ENCODE measurements around the gene HDAC9. TPM values are rescaled to one million over a fixed set of nuclear protein-coding genes. Genes with fewer than 3 reads are reported as not detected.

Gene HDAC9
- polyA plus RNA-seq, 4 donors: 8.4 to 15.8 (median 10.7) TPM

DNA sequence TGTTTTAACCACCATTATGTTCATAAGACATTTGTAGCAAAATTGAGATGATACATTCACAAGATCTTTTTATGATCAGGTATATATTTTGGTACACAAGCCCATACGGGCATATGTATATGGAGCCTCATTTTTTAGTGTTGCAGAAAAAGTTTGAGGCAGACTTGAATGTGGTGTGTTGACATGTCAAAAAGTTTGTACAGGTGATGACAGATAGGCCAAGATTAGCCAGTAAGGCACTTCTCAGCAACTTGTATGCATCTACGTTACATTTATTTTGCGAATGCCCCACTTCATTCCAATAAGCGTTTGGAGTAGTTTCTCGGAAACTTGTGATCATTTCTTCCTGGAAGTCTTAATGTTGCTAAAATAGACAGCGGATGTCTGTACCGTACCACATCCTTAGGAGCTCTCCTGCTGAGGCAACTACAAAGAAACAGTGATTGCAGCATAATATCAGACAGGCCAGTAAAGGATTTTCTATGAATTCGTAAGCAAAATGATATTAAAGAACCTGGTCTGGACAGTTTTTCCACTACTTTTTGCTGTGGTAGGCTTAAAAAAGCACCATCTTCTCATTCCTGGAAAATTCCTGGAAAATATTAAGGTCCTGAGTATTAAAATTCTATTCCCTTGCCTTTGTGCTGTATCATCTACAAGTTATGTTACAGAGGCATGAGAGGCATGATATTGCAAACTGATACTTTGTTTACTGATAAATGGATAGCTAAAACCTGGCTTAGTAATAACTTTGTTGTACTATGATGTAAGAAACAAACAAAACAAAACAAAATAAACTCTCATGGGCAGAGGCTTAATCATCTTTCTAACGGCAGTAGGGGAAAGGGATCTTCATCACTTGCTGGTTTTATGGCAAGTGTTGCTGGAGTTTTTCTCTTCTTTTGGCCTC lies 153.6 kb downstream of the HDAC9 start:
- no peak for DNase-seq (ENCODE audit: low read depth in 4 of 4, low spot score in 3 of 4)

DNA sequence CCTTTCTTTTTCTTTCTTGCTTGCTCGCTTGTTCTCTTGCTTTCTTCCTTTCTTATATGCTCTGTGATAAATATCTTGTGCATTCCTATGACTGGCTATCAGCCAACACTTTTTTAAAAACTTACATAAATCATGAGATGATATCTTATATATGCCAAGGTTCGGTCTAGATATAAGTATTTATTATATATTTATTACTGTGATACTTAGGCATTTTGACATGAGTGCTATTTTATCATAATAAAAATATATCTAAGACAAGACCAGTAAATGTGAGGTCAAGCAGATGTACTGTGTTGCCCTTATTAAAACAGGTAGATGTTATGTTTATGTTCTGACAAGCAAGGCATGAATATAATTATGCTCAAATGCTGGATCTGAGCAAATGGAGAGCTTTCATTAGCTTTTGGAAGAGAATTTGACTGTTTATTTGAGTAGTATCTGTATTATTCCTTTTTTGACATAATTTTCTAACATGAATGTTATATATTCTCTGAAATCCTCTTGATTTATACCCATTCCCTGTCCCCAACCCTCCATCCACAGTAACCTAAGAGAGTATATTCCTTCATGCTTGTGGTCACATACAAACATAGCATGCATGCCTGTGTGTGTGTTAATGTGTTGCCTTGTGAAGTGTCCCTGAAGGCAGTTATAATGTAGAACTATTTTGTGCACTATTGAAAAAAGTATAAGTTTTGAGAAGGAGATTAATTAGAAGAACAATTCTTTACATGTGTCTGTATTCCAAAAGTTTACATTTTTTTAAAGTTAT lies 158.0 kb downstream of the HDAC9 start:
- DNase-seq (ENCODE audit: low read depth in 4 of 4, low spot score in 3 of 4): no peak

- DNase-seq (ENCODE audit: low read depth in 4 of 4, low spot score in 3 of 4): no peak
Observed at GRCh38 chr7:18654709-18655108, 159.2 kb downstream of the HDAC9 start.

DNA sequence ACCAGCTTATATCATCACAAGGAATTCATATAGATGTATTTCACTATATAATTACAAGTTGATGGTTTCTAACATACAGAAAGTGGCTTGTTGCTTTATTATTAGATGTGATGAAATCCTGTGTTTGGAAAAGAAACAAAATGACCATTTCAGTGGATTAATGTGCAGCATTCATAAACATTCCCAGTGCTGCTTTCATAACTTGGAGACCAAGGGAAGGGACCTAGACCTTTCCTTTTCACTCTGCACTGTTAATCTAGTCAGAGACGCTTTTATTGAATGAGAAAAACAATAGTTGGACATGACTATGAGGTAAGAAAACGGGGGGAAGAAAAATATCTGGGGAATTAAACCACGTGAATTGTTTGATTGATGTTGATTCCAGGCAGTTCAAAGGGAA lies 160.0 kb downstream of the HDAC9 start:
- peak in 1 of 4 donors; percentile 4 for DNase-seq (ENCODE audit: low read depth in 4 of 4, low spot score in 3 of 4)

DNA sequence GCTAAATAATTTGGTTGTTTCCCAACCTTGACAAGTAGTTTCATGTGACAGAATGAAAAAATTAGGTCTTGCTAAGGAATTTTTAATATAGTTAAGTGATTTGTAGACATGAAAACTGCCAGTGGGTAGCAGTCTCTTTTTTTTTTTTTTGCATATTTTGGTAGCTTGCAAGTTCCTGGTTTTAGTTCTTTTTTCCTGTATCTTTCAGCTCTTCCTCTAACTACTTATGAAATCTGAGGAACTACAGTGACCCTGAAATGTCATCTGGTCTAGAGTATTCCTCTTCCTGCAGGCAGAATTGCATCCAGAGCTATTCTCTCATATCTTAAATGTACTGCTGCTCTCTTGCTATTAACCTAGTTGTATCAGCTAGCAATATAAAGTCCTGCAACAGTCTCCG lies 160.4 kb downstream of the HDAC9 start:
- no peak for DNase-seq (ENCODE audit: low read depth in 4 of 4, low spot score in 3 of 4)

- DNase-seq (ENCODE audit: low read depth in 4 of 4, low spot score in 3 of 4): no peak
Observed at GRCh38 chr7:18656362-18656761, 160.8 kb downstream of the HDAC9 start.

GRCh38 chr7:18659746-18660145 lies 164.2 kb downstream of the HDAC9 start:
- no peak for DNase-seq (ENCODE audit: low read depth in 4 of 4, low spot score in 3 of 4)

- no peak for DNase-seq (ENCODE audit: low read depth in 4 of 4, low spot score in 3 of 4)
Observed at GRCh38 chr7:18663321-18663720, 167.8 kb downstream of the HDAC9 start.

DNA sequence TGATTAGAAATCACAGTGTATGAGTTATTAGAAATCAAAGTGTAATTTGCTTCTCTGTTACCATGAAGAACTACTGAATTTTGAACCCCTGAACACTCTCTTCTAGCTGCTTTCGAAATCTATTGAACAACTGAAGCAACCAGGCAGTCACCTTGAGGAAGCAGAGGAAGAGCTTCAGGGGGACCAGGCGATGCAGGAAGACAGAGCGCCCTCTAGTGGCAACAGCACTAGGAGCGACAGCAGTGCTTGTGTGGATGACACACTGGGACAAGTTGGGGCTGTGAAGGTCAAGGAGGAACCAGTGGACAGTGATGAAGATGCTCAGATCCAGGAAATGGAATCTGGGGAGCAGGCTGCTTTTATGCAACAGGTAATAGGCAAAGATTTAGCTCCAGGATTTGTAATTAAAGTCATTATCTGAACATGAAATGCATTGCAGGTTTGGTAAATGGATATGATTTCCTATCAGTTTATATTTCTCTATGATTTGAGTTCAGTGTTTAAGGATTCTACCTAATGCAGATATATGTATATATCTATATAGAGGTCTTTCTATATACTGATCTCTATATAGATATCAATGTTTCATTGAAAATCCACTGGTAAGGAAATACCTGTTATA lies 170.7 kb downstream of the HDAC9 start:
- peak in 2 of 4 donors; percentile 17 to 34 for DNase-seq (ENCODE audit: low read depth in 4 of 4, low spot score in 3 of 4)

GRCh38 chr7:18667466-18667865 lies 171.9 kb downstream of the HDAC9 start:
- DNase-seq (ENCODE audit: low read depth in 4 of 4, low spot score in 3 of 4): no peak

DNA sequence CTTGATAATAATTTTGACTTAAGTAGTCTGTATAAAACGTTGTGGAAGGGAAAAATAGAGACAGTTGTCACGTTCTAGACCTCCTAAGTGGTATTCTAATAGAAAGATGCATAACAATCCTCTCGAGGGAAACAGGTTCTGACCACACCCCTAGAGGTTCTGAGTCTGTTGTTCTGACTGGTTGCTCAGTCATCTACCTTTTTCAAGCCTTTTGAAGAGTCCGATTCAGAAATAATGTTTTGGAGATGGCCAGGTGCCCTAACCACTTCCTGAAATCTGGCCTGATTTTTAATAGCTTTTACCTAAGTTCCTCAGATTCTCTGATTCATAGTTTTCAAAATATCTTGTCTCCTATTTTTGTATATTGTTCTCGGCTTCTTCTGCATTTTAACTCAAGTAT lies 175.6 kb downstream of the HDAC9 start:
- DNase-seq (ENCODE audit: low read depth in 4 of 4, low spot score in 3 of 4): no peak

- DNase-seq (ENCODE audit: low read depth in 4 of 4, low spot score in 3 of 4): no peak
Observed at GRCh38 chr7:18675579-18675978, 180.0 kb downstream of the HDAC9 start.

DNA sequence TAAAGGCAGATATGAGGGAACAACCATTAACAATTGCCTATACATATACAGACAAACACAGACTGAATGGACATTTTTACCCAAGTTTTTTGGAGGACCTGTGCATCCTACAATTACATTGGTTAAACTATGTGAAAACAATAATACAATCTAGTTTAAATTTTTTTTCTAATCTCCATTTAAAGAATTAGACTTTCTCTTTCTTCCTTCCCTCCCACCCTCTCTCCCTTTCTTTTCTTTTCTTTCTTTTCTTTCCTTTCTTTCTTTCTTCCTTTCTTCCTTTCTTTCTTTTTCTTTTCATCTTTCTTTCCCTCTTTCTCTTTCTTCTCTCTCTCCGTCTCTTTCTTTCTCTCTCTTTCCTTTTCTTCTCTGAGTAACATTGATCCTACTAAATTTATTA lies 183.7 kb downstream of the HDAC9 start:
- no peak for DNase-seq (ENCODE audit: low read depth in 4 of 4, low spot score in 3 of 4)

DNA sequence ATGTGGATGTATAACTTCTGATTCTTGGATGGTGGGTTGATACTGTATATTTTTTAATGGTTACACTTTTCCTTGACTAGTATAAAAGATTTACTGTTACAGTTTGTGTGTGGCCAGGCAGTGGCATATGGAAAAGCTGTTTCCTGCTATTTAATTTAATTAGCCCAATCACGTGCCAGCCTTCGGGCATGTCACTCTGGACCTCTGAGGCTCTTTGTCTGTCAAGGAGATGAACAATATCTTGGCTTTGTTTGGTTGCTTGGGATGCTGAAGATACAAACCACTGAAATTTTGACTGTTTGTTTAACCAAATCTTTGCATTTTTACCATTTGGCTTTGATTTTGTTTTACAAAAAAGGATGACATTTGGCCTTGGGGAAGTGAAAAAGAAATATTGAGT lies 185.0 kb downstream of the HDAC9 start:
- no peak for DNase-seq (ENCODE audit: low read depth in 4 of 4, low spot score in 3 of 4)

DNA sequence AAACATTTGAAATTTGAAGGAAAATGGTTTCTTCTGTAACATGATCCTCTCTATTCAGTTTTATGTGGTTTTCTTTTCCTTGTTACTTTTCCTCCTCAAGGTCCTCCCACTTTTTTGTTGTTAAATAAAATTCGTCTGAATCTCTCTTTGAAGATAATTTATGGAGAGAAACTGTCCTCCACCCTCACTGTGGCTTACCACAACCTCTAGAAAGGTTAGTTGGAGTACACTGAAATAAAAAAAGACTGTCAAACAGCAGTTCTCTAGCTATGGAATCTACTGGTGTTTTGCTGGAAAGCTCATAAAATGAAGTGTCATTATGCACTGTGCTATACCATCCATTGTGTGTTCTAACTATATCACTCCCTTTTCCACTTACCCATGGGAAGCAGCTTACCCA lies 189.4 kb downstream of the HDAC9 start:
- DNase-seq (ENCODE audit: low read depth in 4 of 4, low spot score in 3 of 4): no peak

DNA sequence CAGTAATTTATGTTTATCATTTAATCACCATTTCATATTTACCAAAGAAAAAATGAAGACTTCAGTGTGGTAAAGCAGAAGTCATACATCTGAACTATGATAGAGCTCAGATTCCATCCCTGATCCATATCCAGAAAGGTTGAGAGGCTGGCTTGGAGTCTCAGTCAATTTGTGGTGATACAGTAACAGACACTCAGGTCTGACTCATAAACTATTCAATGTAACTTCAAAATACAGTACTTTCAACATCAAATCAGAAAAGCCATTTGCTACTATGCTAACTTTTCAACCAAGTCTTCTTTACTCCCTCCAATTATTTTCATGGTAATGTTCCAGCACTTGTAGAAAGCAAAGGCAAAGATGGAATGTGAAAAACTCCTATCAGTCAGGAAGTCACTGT lies 190.4 kb downstream of the HDAC9 start:
- no peak for DNase-seq (ENCODE audit: low read depth in 4 of 4, low spot score in 3 of 4)

DNA sequence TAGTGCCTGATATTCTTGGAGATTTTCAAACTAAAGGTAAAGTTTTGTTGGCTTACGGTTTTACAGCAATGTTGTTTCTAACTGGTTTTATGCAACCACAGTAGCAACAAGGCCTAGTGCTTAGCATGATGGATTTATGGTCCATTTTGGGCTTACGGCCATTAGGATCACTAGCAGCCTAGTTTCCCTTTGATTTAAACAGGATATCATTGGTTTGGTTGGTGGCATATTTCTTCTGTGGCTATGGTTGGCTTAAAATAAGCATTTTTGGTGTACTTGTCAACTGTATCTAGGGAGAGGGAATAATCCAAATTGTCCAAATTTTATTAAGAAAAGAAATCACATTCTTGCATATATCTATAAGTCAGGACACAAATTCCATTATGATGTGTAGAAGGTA lies 194.0 kb downstream of the HDAC9 start:
- DNase-seq (ENCODE audit: low read depth in 4 of 4, low spot score in 3 of 4): no peak

GRCh38 chr7:18693406-18693805 lies 197.9 kb downstream of the HDAC9 start:
- DNase-seq (ENCODE audit: low read depth in 4 of 4, low spot score in 3 of 4): peak in 1 of 4 donors; percentile 22

DNA sequence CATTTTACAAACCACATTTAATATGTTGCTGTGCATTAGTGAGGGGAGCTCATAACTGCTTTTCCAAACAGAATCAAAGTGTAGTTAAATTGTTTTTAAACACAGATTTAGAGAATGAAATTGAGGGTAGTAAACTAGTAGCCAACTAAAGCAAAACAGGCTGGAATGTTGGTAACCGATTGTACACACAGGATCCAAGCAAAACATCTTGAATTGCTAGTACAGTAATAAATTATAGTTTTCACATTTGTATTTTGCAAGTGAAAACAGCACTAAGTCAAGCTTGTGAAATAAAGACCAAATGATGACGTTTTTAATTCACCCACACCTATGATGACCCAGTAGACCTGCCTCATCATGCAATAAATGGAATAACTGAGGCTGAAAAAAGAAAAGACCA lies 198.3 kb downstream of the HDAC9 start:
- no peak for DNase-seq (ENCODE audit: low read depth in 4 of 4, low spot score in 3 of 4)

- DNase-seq (ENCODE audit: low read depth in 4 of 4, low spot score in 3 of 4): no peak
Observed at GRCh38 chr7:18694484-18694883, 198.9 kb downstream of the HDAC9 start.

GRCh38 chr7:18694911-18695310 lies 199.4 kb downstream of the HDAC9 start:
- DNase-seq (ENCODE audit: low read depth in 4 of 4, low spot score in 3 of 4): no peak
